ENCODE results near the gene SMIM43. TPM values are rescaled to one million over a fixed set of nuclear protein-coding genes. Genes with fewer than 3 reads are reported as not detected.

SMIM43 gene
- total and polyA plus RNA-seq, 9 of the 15 experiments (the other 6 are each of a cell fraction or from before 2014, with no cell fraction given), result not detected

DNA sequence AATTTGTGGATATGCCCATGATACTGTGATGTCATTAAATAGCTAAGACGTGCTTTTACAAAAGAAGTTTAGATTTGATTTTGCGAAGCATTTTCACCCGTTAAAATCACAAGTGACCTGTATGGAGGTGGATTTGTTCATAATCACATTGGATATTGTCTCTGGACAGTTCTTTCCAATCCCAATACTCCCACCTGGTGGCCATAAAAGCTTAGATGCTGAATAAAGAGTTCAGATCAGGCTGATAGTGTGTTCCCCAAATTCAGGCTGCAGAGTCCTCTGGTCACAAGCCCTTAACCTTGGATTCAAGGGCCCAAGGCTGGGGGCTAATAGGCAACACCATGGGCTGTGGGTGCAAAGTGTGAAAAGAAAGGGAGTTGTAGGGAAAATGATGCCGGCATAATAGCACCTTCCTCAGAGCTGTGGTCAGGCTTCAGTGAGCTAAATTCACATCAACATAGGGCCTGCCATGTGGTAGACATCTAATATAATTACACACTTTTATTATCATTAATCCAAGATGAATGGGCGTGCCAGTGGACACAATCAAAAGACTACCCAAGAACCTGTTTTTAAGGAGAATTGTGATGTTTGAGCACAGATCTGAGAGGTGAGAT is 28.1 kb downstream of the SMIM43 start:
- 1% methylated on average over 5 of the region's 5 CpGs for WGBS (ENCODE audit: insufficient coverage, low coverage, missing lambda C conversion rate)
- Histone ChIP-seq H3K4me2 (ENCODE audit: insufficient read depth, low read length) (no peak overlapping the region), H3K27me3 (ENCODE audit: control insufficient read depth in 2 of 2, insufficient read depth in 2 of 2, low read length in 2 of 2) (peaks cover 7 to 19% of the 10 kb centered on the region in 2 experiments), H3K9me3 (replicated peaks; ENCODE audit: control insufficient read depth, insufficient read depth, low read depth, low read length) (no peaks in the 10 kb centered on the region), H3K9ac (ENCODE audit: insufficient read depth in 1 of 2, low read depth in 2 of 2, low read length in 2 of 2) (no peak overlapping the region), H2AFZ (ENCODE audit: low read depth, low read length) (no peak overlapping the region), H3K4me3 (no peak overlapping the region), H3K36me3 (ENCODE audit: control insufficient read depth, insufficient read depth, low read length) (no peaks in the 10 kb centered on the region), H4K20me1 (replicated peaks; ENCODE audit: control insufficient read depth, insufficient read depth, low read length) (no peaks in the 10 kb centered on the region), H3K9me1 (ENCODE audit: control insufficient read depth, insufficient read depth, low read length) (no peaks in the 10 kb centered on the region), H3K79me2 (ENCODE audit: control insufficient read depth, insufficient read depth, low read length) (no peaks in the 10 kb centered on the region), H3K4me1 (replicated peaks in 1 of 2; ENCODE audit: control insufficient read depth in 2 of 2, insufficient read depth in 2 of 2, low read length in 2 of 2) (no peaks in the 10 kb centered on the region), H3K27ac (ENCODE audit: extremely low read depth, low read depth, low read length) (no peak overlapping the region)
- POLR2A ChIA-PET, result no interaction called here
- intact Hi-C loops (cut with micrococcal nuclease), result loop anchor here (2.0 to 10.0 kb wide), 4 partner anchors 252 to 1582 kb away; no protein-coding TSS in a partner anchor
- no TSS peak for BruUV-seq (replicated peaks)
- in situ Hi-C loops (cut with MboI), result loop anchor here (5.0 to 10.0 kb wide), 2 partner anchors 252 to 365 kb away; no protein-coding TSS in a partner anchor
- ATAC-seq (peak; percentile 88), DNase-seq (ENCODE audit: extremely low read depth in 1 of 4, low spot score in 3 of 4) (peak; percentile 31 to 68 (median 48)), FAIRE-seq (peak; percentile 82)
- CTCF ChIA-PET (ENCODE audit: low intra/inter-chr PET ratio), result interaction anchor here (1.8 kb wide), 1 partner anchor 40 kb away, joined by 7 read pairs; the partner anchor contains the start of gene ANXA5
- TF ChIP-seq ARID3A (IDR thresholded peaks at IDR 0.05; ENCODE audit: borderline replicate concordance, low read depth, low read length), result peak; percentile 54; the same call in 1 of the 2 replicates
- no peak for TF ChIP-seq ZNF584 (CRISPR knock-in tag; IDR thresholded peaks at IDR 0.05; ENCODE audit: low read depth)
- TF ChIP-seq BRF1 (IDR thresholded peaks at IDR 0.05; ENCODE audit: borderline replicate concordance, extremely low read depth, insufficient read length), result no peak
- TF ChIP-seq ZNF507 (tag; conservative IDR thresholded peaks at IDR 0.05), result no peak
- TF ChIP-seq, protein P1, sequence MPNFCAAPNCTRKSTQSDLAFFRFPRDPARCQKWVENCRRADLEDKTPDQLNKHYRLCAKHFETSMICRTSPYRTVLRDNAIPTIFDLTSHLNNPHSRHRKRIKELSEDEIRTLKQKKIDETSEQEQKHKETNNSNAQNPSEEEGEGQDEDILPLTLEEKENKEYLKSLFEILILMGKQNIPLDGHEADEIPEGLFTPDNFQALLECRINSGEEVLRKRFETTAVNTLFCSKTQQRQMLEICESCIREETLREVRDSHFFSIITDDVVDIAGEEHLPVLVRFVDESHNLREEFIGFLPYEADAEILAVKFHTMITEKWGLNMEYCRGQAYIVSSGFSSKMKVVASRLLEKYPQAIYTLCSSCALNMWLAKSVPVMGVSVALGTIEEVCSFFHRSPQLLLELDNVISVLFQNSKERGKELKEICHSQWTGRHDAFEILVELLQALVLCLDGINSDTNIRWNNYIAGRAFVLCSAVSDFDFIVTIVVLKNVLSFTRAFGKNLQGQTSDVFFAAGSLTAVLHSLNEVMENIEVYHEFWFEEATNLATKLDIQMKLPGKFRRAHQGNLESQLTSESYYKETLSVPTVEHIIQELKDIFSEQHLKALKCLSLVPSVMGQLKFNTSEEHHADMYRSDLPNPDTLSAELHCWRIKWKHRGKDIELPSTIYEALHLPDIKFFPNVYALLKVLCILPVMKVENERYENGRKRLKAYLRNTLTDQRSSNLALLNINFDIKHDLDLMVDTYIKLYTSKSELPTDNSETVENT (CRISPR knock-in tag; IDR thresholded peaks at IDR 0.05), result no peak
- TF ChIP-seq DEAF1 (CRISPR knock-in tag; IDR thresholded peaks at IDR 0.05), result peak; percentile 57
- TF ChIP-seq ZNF41 (CRISPR knock-in tag; conservative IDR thresholded peaks at IDR 0.05), result no peak
- no peak for TF ChIP-seq CUX1 (CRISPR knock-in tag; IDR thresholded peaks at IDR 0.05)
- no peak for TF ChIP-seq HDAC6 (IDR thresholded peaks at IDR 0.05; ENCODE audit: low read depth, low read length)
